NCI-H345 (cell line): Measurements from ENCODE around the gene TEX2.

ENCODE experiments used
- DNase-seq: peaks from one replicate; lab custom pipeline; 2025; lab: John Stamatoyannopoulos, UW

Gene TEX2, protein sequence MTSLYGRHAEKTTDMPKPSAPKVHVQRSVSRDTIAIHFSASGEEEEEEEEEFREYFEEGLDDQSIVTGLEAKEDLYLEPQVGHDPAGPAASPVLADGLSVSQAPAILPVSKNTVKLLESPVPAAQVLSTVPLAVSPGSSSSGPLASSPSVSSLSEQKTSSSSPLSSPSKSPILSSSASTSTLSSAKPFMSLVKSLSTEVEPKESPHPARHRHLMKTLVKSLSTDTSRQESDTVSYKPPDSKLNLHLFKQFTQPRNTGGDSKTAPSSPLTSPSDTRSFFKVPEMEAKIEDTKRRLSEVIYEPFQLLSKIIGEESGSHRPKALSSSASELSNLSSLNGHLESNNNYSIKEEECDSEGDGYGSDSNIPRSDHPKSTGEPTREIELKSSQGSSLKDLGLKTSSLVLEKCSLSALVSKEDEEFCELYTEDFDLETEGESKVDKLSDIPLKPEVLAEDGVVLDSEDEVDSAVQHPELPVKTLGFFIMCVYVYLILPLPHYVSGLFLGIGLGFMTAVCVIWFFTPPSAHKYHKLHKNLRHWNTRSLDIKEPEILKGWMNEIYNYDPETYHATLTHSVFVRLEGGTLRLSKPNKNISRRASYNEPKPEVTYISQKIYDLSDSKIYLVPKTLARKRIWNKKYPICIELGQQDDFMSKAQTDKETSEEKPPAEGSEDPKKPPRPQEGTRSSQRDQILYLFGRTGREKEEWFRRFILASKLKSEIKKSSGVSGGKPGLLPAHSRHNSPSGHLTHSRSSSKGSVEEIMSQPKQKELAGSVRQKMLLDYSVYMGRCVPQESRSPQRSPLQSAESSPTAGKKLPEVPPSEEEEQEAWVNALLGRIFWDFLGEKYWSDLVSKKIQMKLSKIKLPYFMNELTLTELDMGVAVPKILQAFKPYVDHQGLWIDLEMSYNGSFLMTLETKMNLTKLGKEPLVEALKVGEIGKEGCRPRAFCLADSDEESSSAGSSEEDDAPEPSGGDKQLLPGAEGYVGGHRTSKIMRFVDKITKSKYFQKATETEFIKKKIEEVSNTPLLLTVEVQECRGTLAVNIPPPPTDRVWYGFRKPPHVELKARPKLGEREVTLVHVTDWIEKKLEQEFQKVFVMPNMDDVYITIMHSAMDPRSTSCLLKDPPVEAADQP

DNA sequence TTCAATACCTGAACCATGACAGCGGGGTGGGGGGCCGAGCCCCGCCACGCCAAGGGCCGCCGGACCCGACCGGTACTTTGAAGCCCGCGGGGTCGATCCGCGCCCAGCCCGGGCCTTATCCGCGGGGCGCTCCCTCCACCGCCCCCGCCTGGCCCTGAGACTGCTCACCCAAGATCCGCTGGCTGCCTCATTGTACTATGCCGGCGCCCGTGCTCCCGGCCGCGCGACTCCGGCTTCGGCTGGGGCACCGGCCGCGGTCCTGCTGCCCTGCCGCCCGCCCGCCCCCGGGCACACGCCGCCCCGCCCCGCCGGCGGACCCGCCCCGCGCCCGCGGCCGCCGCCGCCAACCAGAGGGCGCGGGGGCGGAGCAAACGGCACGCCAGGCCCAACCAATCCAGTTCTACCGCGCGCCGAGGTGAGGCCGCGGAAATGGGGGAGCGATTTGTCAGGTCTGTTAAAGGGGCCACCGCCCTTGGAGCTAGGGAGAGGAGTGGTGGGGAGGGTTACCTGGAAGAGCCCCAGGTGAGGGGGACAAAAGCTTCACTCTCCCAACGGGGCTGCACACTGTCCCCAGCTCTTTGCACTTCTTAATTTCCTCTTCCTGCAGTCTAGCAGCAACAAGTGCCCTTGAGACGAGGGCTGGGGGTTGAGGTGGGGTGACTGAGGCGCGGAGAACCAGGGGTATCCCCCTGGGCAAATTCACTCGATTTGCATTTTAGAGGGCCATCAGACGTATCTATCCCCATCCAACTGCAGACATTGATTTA is at the start of gene TEX2:
Gene TEX2 (minus strand): TSS at position 261 of the 767 bp plus-strand sequence. CDS start 49,043 bp downstream, outside the sequence.
- peak; percentile 94 for DNase-seq

DNA sequence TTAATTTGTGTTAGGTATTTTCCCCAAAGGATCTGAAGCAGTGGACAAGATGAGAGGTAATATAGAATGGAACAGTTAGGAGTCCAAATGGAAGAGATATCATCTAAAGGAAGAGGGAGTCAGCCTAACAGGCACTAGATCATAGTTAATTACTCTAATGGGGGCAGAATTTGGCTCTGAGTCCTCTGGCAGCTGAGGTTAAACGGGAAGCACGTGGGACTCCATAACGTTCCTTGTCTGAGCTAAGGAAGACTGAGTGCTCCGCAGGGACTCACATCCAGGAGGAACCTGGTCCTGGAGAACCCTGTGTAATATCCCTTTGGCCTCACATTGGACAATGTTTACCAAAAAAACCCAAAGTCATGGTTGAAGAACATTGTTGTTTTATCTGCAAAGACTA is 46.6 kb upstream of the TEX2 start:
- no peak for DNase-seq

DNA sequence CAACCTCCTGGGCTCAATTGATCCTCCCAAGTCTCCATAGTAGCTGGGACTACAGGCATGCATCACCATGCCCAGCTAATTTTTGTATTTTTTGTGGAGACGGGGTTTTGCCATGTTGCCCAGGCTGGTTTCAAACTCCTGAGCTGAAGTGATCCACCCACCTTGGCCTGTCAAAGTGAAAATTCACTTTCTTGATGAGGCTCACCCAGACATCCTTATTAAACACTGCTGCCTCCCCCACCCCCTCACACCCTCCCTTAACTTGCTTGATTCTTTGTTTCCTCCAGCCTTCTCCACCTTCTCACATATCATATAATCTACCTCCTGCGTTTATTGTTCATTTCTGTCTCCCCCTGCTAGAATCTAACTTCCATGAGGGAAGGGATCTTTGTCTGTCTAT is 46.0 kb upstream of the TEX2 start:
- no peak for DNase-seq

DNA sequence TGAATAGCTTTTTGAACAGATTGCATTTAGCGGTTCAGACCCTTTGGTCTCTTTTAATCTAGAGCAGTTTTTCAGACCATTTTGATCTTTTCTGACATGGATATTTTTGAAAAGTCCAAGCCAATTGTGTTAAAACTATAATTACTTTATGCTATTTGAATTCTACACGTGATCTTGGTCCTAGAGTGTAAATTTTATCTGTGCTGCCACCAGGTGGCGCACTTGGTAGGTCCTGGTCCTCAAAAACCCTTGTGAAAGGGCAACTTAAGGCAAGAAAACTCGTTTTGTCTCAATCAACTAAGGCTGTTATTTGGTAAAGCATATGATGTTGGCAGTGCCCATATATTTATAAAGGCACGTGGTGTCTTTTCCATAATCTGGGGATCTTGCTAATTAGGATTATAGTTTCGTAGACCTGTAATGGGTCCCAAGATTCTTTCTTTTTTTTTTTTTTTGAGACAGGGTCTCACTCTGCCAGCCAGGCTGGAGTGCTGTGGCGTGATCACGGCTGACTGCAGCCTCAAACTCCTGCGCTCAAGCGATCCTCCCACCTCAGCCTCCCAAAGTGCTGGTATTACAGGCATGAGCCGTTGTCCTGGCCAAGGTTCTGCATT is 43.9 kb upstream of the TEX2 start:
- DNase-seq: peak; percentile 56

DNA sequence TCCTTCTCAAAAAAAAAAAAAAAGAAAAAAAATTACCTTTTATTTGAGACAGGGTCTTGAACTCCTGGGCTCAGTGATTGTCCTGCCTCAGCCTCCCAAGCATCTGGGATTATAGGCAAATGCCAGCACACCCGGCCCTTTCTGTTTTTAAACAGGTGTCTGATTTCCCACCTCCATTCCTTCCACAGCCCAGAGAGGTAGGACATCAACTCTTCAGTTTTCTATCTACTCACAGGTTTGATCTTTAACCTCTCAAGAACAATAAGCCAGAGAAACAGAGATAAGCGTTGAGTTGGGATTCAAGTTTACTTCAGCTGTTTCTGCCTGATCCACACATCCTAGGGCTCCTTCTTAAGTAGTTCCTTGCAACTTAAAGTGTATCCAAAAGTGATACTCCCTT is 41.5 kb upstream of the TEX2 start:
- DNase-seq: no peak

DNA sequence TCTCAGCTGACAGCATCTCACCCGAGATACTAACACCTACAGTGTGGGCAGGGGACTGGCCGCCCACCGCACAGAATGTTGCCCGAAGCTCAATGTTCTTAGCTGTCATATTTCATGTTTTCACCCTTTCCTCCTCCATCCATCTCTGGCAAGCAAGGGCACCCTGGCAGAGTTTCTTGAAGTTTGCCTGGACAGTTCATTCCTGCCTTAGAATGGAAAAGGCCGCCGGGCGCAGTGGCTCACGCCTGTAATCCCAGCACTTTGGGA is 37.6 kb upstream of the TEX2 start:
- DNase-seq: no peak

DNA sequence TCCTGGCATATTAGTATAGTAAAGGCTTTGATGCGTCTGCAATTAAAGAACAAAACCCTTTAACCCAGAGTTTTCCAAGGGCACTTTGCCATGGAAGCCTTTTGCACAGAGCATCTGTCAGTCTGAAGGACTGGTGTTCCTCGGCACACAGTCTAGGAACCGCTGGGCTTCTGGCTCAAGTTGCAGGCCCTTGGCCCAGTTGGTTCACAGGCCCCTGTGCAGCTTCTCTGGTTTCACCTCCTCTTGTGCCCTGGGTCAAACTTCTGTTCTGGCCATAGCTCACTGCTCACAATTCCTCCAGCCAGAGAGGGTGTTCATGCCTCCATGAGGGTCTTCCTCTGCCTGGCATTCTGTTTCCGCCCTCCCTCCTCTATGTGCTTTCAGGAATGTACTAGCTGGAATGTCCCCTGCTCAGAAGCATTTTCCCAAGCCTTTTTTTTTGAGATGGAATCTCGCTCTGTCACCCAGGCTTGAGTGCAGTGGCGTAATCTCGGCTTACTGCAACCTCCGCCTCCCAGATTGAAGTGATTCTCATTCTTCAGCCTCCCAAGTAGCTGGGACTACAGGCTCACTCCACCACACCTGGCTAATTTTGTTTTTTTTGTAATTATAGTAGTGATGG is 34.5 kb upstream of the TEX2 start:
- no peak for DNase-seq

DNA sequence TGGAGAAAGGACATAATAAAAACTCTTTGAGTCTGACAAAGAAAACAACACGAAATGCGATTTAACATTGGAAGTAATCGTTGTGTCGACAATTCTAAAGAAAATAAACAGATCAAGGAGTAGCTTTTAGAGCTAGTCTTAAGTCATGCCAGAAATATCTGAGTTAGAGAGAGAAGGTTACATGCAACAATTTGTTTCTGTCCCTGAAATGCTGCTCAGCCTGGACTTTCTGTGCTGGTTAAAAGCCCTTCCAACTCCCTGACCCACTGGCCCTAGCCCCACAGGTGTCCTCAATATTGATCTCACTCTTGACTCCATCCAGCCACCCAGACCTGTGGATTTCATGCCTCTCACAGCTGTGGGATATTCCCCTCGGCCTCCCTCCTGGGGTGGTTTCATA is 33.2 kb upstream of the TEX2 start:
- DNase-seq: no peak

DNA sequence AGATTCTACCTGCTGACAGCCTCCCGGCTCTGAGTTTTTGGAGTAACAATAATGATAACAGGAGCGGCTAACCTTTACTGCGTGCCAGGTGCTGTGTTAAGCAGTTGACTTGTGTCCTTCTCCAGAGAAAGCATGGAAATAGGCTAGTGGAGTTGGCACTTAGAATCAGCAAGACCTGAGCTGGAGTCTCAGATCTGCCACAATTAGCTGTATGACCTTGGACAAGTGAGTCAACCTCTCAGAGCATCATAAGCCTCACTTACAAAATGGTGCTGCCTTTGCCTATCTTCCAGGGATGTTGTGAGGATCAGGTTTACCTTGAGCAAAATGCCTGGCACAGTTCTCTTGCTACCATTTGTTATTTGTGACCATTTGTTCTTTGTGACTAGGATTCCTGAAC is 32.1 kb upstream of the TEX2 start:
- DNase-seq: no peak

DNA sequence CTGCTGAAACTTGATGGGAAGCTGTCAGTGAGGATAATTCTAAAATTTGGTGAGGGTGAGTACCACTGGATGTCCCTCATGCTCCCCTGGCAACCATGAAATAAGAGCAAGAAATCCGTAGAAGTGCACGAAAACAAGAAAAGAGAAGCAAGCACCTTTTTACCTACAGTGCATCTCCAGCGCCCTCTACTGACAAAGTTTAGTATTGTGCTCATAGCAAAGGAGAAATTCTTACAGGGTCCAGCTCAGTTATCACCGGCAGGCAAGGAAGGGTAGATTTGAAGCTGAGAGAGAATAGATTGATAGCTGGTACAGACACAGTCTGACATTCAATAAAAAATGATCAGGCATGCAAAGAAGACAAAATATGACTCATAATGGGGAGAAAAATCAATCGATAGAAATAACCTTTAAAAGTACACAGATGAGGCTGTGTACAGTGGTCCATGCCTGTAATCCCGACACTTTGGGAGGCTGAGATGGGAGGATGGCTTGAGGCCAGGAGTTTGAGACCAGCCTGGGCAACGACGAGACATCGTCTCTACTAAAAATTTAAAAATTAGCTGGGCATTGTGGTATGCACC is 28.3 kb upstream of the TEX2 start:
- no peak for DNase-seq

DNA sequence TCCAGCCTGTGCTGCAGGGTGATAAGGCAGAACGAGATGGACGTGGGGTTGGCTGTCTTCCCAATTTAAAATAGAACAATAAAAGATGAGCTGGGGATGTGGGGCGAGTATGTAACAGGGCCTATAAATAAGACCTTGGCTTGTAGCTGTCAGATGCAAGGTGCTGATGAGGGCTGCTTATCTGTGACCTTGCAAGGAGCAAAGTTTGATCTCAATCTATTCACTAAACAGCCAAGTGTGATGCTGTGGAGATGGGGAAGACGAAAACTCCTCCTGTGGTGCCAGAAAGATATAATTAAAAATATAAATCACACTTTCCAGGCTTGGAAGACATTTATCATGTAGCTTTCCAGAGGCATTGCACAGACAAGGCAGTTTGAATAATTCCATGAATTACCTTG is 26.7 kb upstream of the TEX2 start:
- no peak for DNase-seq

DNA sequence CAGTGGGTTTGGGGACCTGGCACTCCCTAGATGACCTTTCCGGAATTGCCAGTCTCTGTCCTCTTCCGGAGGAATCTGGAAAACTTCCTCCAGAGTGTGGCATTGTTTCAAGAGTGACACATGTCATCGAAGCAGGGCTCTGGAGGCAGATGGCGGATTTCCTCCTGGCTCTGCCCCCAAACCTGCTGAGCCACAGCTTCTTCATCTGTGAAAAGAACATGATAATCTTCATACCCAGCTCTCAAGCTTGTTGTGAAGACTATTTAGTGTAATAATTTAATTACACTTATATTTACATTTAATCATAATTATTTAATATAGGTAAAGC is 19.7 kb upstream of the TEX2 start:
- no peak for DNase-seq

DNA sequence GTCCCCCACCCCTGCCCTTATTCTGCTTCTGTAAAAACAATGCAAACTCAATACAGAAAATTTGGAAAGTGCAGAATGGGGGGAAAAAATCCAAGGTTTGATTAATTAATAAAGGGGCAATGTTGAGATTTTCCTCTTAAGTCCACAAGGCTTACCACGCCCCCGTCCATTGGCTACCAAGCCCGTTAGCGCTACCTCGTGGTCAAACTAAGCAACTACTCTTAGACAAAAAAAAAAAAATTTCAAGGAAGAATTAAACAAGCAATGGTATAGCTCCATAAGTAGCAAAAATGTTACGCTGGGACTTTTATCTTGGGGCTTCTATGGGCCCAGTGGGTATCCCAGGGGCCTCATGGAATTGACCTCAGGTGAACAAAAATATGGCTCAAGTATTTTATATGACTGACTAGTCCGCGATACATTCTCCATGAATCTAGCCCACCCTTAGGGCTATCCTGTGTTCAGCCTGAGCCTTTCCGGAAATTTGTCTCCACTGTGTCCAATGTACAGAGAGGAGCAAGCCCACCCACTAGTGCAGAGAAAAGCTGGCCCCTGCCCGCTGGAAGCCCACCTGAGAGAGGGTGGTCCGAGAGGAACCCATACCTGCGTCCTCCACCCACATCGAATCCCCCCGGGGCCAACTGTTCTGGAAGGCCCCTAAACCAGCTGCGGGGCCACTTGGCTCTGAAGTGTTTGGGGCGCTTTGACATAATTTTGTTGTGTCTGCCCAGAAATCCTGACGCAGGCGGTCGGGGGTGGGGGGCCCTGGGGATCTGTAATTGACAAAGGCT is 19.1 kb upstream of the TEX2 start:
- DNase-seq: peak; percentile 32

DNA sequence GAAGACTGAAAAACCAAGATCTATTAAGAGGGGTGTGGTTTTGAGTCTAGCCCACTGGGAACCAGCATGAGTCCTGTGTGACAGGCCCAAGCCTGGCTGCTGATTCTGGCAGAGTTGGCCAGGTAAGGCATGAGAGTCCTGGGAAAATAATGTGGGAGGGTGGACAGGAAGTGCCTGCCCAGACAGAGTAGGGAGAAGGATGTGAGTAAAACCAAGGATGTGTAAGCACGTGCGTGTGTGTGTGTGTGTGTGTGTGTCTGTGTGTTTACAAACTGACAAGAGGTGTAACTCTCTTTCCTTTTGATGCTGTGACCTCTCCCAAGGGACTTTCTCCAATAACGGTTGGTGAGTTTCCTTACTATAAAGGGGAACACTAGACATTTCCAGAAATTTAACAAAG is 15.6 kb upstream of the TEX2 start:
- DNase-seq: no peak

DNA sequence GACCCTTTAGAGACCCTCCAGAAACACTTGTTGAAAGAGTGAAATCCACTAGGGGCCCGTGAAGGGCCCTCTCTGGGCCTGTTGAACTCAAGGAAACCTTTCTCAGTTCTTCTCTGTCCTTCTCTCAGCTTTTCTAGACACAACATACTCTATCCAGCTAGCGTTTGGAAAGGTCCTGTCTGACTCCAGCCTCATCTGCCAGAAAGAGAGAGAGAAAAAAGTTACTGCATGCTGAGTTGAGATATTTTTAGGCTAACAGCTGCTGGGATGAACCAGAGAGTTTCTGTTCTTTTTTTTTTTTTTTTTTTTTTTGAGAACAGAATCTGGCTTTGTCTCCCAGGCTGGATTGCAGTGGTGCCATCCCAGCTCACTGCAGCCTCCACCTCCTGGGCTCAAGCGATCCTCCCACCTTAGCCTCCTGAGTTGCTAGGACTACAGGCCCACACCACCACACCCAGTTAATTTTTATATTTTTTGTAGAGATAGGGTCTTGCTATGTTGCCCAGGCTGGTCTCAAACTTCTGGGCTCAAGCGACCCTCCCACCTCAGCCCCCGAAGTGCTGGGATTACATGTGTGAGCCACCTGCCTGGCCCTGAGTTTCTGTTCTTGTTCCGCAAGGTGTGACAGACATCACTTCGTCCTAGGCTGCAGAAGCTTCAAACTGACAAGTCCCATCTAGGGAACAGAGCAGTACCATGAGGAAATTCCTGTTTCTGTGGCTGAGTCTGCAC is 14.9 kb upstream of the TEX2 start:
- no peak for DNase-seq

DNA sequence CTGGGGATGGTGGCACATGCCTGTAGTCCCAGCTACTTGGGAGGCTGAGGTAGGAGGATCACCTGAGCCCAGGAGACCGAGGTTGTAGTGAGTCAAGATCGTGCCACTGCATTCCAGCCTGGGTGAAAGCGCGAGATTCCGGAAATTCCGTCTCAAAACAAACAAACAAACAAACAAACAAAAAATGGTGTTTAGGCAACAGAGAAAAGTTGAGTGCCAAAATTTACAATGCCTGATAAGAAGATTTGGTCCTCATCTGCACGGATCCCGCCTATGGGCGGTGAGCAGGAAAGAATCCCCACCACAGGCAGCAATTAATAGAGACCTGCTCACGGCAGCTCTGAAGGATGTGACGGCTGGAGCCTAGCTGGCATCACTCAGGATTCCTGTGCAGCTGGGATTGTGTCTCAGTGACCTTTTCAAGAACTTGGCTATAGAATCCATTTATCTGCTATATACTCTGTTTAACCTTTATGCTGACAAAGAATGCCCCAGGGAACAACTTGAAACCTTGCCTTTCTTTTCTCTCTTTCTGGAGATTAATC is 14.0 kb upstream of the TEX2 start:
- DNase-seq: no peak

DNA sequence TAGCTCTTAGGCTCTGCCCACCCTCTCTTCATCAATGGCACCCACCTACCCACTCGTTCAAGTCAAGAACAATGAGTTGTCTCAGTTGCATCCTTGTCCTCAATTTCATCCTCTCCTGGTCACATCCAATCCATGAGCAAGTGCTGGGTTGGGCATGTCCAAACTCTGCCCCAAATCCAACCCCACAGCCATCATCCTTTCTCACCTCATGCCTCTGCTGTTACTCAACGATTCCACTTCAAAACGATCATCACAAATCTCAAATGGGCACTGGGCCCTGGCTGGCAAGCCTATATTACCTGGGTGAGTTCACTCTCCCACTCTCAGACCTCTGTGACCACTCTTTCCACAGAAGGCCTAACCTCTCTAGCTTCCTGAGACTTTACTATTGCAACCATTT is 12.0 kb upstream of the TEX2 start:
- DNase-seq: no peak

DNA sequence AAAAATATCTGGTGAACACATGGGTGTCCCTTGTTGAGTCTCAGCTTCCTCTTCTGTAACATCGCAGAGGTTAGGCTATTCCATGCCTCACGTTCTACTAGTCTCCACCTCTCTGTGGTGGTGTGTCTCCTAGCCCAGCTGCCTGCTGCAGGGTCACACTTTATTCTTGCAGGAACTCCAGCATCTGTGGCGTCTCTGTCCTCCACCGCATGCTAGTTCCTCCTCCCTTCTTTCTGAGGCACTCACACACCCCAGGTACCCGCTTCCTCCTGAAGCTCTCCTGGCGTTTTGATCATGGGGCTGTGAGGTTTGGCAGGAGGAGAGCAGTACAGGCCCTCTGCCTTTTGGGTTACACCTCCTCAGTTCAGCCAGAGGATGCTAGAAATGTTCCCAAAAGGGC is 9.9 kb upstream of the TEX2 start:
- DNase-seq: no peak

DNA sequence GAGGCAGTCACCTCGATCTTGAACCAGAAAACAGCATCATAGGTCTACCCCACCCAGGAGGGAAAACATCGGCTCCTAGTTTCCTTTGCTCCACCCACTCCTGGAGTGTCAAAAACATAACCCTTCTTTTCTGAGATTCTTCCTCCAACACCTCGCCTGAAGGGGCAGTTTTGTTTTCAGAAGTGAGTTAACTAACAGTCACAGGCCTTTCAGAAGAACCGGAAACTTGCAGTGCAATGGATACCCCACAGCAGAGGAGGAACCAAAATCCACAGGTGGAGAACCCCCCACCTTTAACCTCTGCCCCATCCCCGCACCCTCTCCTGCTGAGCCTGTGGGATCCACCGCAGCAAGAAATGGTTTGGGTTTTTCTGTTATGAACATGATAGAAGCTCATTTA is 7.8 kb upstream of the TEX2 start:
- DNase-seq: no peak
